ENCODE measurements around the gene MERTK. TPM values are rescaled to one million over a fixed set of nuclear protein-coding genes. Genes with fewer than 3 reads are reported as not detected.

The MERTK gene
- total RNA-seq, 4 donors from 2014 or later, result 10.6 to 36.6 (median 24.6) TPM

DNA sequence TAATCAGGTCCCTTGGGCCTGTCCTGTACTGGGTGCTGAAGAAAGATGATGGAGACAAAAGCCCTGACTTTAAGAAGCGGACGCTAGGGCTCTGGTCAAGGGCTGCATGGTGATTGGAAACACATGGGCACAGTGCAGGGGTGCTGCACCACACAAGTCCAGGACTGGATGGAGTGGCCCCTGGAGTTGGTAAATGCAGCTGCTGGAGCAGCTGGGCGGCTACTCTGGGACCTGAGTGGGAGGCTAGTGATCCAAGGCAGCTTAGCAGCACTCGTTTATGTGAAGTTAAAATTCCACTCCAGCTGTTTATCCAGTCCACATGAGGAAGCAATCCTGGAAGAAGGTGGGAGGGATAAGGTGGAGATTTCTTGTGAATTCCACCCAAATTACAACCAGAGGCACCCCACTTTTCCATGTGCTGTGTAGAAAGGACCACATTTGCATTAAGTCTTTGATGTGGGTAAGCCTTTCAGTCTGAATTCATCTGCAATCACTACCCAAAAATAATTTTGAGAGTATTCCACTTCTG is 24.9 kb downstream of the MERTK start:
- H3K4me3 ChIP-seq, result no peak overlapping the region
- H3K36me3 ChIP-seq, result no peaks in the 10 kb centered on the region
- H3K27me3 ChIP-seq, result no peaks in the 10 kb centered on the region
- TF ChIP-seq POLR2A (IDR thresholded peaks at IDR 0.05), result no peak
- TF ChIP-seq, protein P1, sequence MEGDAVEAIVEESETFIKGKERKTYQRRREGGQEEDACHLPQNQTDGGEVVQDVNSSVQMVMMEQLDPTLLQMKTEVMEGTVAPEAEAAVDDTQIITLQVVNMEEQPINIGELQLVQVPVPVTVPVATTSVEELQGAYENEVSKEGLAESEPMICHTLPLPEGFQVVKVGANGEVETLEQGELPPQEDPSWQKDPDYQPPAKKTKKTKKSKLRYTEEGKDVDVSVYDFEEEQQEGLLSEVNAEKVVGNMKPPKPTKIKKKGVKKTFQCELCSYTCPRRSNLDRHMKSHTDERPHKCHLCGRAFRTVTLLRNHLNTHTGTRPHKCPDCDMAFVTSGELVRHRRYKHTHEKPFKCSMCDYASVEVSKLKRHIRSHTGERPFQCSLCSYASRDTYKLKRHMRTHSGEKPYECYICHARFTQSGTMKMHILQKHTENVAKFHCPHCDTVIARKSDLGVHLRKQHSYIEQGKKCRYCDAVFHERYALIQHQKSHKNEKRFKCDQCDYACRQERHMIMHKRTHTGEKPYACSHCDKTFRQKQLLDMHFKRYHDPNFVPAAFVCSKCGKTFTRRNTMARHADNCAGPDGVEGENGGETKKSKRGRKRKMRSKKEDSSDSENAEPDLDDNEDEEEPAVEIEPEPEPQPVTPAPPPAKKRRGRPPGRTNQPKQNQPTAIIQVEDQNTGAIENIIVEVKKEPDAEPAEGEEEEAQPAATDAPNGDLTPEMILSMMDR (IDR thresholded peaks at IDR 0.05), result no peak
- no peak for DNase-seq
- intact Hi-C loops (cut with DNase I; ENCODE audit: low total_unique reads), result no loop called here
- H3K4me1 ChIP-seq, result no peaks in the 10 kb centered on the region
- H3K9me3 ChIP-seq, result no peaks in the 10 kb centered on the region
- H3K27ac ChIP-seq, result no peak overlapping the region

DNA sequence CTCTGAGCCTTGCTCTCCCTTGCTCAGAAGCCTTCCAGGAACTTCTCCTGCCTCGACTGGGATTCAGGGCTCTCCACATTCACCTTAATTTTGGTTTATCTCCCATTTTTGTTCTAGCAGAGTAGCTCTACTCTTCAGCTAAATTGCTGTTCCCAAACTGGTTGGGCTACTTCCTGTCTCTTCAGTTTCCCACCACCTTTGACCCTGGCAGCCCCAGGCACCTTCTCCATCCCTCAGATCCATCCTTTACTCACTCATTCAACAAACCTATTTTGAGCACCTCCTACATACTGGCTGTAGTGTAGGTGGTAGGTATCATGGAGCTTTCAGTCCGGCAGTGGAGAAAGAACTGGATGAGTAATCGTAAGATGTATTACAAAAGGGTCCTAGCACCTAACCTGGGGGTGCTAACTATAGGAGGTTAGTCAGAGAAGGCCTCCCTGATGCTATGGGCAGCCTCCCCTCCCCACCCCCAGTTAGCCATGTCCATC is 26.3 kb downstream of the MERTK start:
- no peak overlapping the region for H3K4me3 ChIP-seq
- no peaks in the 10 kb centered on the region for H3K36me3 ChIP-seq
- no peaks in the 10 kb centered on the region for H3K9me3 ChIP-seq
- H3K27me3 ChIP-seq, result no peaks in the 10 kb centered on the region
- intact Hi-C loops (cut with DNase I; ENCODE audit: low total_unique reads), result no loop called here
- H3K27ac ChIP-seq, result no peak overlapping the region
- no peaks in the 10 kb centered on the region for H3K4me1 ChIP-seq
- DNase-seq, result no peak
- TF ChIP-seq, protein P1 (IDR thresholded peaks at IDR 0.05), result no peak
- no peak for TF ChIP-seq POLR2A (IDR thresholded peaks at IDR 0.05)

DNA sequence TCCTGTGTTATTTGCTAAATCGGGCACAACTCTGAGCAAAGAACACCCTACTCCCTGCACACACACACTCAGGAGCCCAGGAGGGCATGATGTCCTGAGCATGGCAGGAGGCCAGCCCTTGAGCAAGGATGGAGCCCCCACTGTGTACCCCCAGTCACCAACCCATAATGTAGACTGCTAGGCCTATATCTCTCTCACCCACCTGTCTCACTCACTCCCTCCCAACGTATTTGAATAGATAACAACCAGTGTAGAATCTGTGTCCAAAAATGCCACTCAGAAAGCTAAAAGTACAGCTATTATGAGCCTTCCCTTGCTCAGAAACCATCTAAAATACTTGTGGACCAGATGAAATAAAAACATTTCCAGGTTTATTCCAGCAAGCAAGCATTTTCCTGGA is 29.3 kb downstream of the MERTK start:
- no peaks in the 10 kb centered on the region for H3K4me1 ChIP-seq
- intact Hi-C loops (cut with DNase I; ENCODE audit: low total_unique reads), result no loop called here
- H3K4me3 ChIP-seq, result no peak overlapping the region
- no peaks in the 10 kb centered on the region for H3K27me3 ChIP-seq
- no peaks in the 10 kb centered on the region for H3K36me3 ChIP-seq
- no peak for TF ChIP-seq POLR2A (IDR thresholded peaks at IDR 0.05)
- TF ChIP-seq, protein P1 (IDR thresholded peaks at IDR 0.05), result no peak
- DNase-seq, result no peak
- H3K27ac ChIP-seq, result no peak overlapping the region
- no peaks in the 10 kb centered on the region for H3K9me3 ChIP-seq

DNA sequence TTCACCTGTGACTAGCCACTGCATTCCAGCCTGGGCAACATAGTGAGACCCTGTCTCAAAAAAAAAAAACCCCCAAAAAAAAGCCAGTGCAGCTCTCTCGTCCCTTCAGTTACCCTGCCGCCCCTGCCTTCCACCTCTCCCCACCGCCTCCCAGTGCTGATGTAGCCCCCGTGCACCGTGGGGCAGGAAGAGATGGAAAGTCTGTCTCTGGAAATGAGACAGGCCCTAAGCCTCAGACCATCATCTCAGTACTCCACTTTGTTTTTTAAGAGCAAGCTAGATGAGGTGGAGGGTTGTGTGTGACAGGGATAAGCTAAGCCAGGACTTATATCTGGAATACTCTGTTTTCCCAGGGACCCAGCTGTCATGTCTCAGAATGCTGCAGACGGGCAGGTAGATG is 32.0 kb downstream of the MERTK start:
- no peaks in the 10 kb centered on the region for H3K27me3 ChIP-seq
- intact Hi-C loops (cut with DNase I; ENCODE audit: low total_unique reads), result no loop called here
- TF ChIP-seq POLR2A (IDR thresholded peaks at IDR 0.05), result no peak
- TF ChIP-seq, protein P1 (IDR thresholded peaks at IDR 0.05), result no peak
- H3K4me3 ChIP-seq, result no peak overlapping the region
- H3K9me3 ChIP-seq, result no peaks in the 10 kb centered on the region
- no peak overlapping the region for H3K27ac ChIP-seq
- DNase-seq, result no peak
- no peaks in the 10 kb centered on the region for H3K36me3 ChIP-seq
- no peaks in the 10 kb centered on the region for H3K4me1 ChIP-seq

DNA sequence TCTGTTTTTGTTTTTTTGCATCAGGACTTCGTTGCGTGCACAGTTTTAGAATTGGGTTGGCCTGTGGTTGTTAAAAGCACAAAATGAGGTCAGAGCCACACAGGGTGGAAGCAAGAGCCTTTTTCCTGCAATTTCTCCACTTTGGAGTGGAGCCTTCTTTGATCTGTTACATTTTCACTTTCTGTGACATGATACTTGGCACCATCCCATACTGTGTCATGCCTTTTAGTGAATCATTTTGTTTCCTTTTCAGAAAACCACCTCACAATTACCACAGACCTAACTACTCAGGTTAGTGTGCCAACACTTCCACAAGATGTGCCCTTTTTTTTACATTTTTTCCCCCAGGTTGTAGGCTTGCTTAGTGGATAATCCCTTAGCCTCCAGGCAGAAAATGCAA is 32.5 kb downstream of the MERTK start:
- DNase-seq, result no peak

More for the DNA sequence above, 32.5 kb downstream of the MERTK start:
- no peaks in the 10 kb centered on the region for H3K4me1 ChIP-seq
- H3K27me3 ChIP-seq, result no peaks in the 10 kb centered on the region
- no peak overlapping the region for H3K27ac ChIP-seq
- H3K9me3 ChIP-seq, result no peaks in the 10 kb centered on the region
- TF ChIP-seq, protein P1 (IDR thresholded peaks at IDR 0.05), result no peak
- TF ChIP-seq POLR2A (IDR thresholded peaks at IDR 0.05), result no peak
- intact Hi-C loops (cut with DNase I; ENCODE audit: low total_unique reads), result no loop called here
- no peak overlapping the region for H3K4me3 ChIP-seq
- no peaks in the 10 kb centered on the region for H3K36me3 ChIP-seq
